ENCODE data around the gene TMEM169. TPM values are rescaled to one million over a fixed set of nuclear protein-coding genes. Genes with fewer than 3 reads are reported as not detected.

Gene TMEM169
- total RNA-seq, 1 donor from 2014 or later: 3.2 TPM

- no peak for DNase-seq (ENCODE audit: low spot score)
- no peak overlapping the region for H3K4me3 Mint-ChIP-seq (ENCODE audit: unreplicated experiment)
- no peaks in the 10 kb centered on the region for H3K27me3 Mint-ChIP-seq (ENCODE audit: unreplicated experiment)
- H3K4me1 Mint-ChIP-seq (ENCODE audit: unreplicated experiment): no peaks in the 10 kb centered on the region
- H3K36me3 Mint-ChIP-seq (ENCODE audit: low read depth, unreplicated experiment): no peaks in the 10 kb centered on the region
- no peaks in the 10 kb centered on the region for H3K9me3 Mint-ChIP-seq (ENCODE audit: unreplicated experiment)
- no peak for TF ChIP-seq CTCF (IDR thresholded peaks at IDR 0.05; ENCODE audit: unreplicated experiment)
- H3K27ac Mint-ChIP-seq (ENCODE audit: unreplicated experiment): no peak overlapping the region
These were observed 11.5 kb upstream of the TMEM169 start for GRCh38 chr2:216070195-216070594.

- Mint-ChIP-seq H3K9me3 (ENCODE audit: unreplicated experiment) (no peaks in the 10 kb centered on the region), H3K27ac (ENCODE audit: unreplicated experiment) (no peak overlapping the region), H3K36me3 (ENCODE audit: low read depth, unreplicated experiment) (no peaks in the 10 kb centered on the region), H3K27me3 (ENCODE audit: unreplicated experiment) (no peaks in the 10 kb centered on the region), H3K4me3 (ENCODE audit: unreplicated experiment) (no peak overlapping the region), H3K4me1 (ENCODE audit: unreplicated experiment) (peaks cover 8% of the 10 kb centered on the region)
- no peak for DNase-seq (ENCODE audit: low spot score)
- TF ChIP-seq CTCF (IDR thresholded peaks at IDR 0.05; ENCODE audit: unreplicated experiment): no peak
These were observed 10.4 kb upstream of the TMEM169 start for GRCh38 chr2:216071111-216071851.

GRCh38 chr2:216072473-216072872 is 9.2 kb upstream of the TMEM169 start:
- Mint-ChIP-seq H3K36me3 (ENCODE audit: low read depth, unreplicated experiment) (no peaks in the 10 kb centered on the region), H3K4me1 (ENCODE audit: unreplicated experiment) (peaks cover 9% of the 10 kb centered on the region), H3K27ac (ENCODE audit: unreplicated experiment) (no peak overlapping the region), H3K27me3 (ENCODE audit: unreplicated experiment) (no peaks in the 10 kb centered on the region), H3K9me3 (ENCODE audit: unreplicated experiment) (no peaks in the 10 kb centered on the region), H3K4me3 (ENCODE audit: unreplicated experiment) (no peak overlapping the region)
- DNase-seq (ENCODE audit: low spot score): no peak
- no peak for TF ChIP-seq CTCF (IDR thresholded peaks at IDR 0.05; ENCODE audit: unreplicated experiment)

GRCh38 chr2:216073773-216074172 is 7.9 kb upstream of the TMEM169 start:
- no peaks in the 10 kb centered on the region for H3K36me3 Mint-ChIP-seq (ENCODE audit: low read depth, unreplicated experiment)
- H3K4me3 Mint-ChIP-seq (ENCODE audit: unreplicated experiment): no peak overlapping the region
- DNase-seq (ENCODE audit: low spot score): no peak
- no peaks in the 10 kb centered on the region for H3K9me3 Mint-ChIP-seq (ENCODE audit: unreplicated experiment)
- no peak overlapping the region for H3K27ac Mint-ChIP-seq (ENCODE audit: unreplicated experiment)
- no peak for TF ChIP-seq CTCF (IDR thresholded peaks at IDR 0.05; ENCODE audit: unreplicated experiment)
- H3K27me3 Mint-ChIP-seq (ENCODE audit: unreplicated experiment): no peaks in the 10 kb centered on the region
- peaks cover 9% of the 10 kb centered on the region for H3K4me1 Mint-ChIP-seq (ENCODE audit: unreplicated experiment)

GRCh38 chr2:216074380-216074779 is 7.3 kb upstream of the TMEM169 start:
- H3K36me3 Mint-ChIP-seq (ENCODE audit: low read depth, unreplicated experiment): no peaks in the 10 kb centered on the region
- no peak for DNase-seq (ENCODE audit: low spot score)
- H3K27ac Mint-ChIP-seq (ENCODE audit: unreplicated experiment): no peak overlapping the region
- no peak for TF ChIP-seq CTCF (IDR thresholded peaks at IDR 0.05; ENCODE audit: unreplicated experiment)
- H3K4me1 Mint-ChIP-seq (ENCODE audit: unreplicated experiment): peaks cover 9% of the 10 kb centered on the region
- H3K27me3 Mint-ChIP-seq (ENCODE audit: unreplicated experiment): no peaks in the 10 kb centered on the region
- no peak overlapping the region for H3K4me3 Mint-ChIP-seq (ENCODE audit: unreplicated experiment)
- no peaks in the 10 kb centered on the region for H3K9me3 Mint-ChIP-seq (ENCODE audit: unreplicated experiment)

All from endothelial cell (in vitro differentiated cells).